GM13976 (cell line): ENCODE results near the gene BCL11B.

Experiments used
- DNase-seq: peaks from one replicate; pipeline ENCODE4 v3.0.0; 2012; ENCODE audit warnings: low spot score
- CTCF ChIP-seq: IDR thresholded peaks from 2 replicates; pipeline ENCODE4 v1.5.1; 2012; ENCODE audit warnings: borderline replicate concordance, mild to moderate bottlenecking; ENCODE audit not compliant: insufficient read depth; ENCODE audit errors: extremely low read depth, missing control alignments, control extremely low read depth
- in situ Hi-C: fragments of 300-500 bp; cut with MboI; formaldehyde crosslinking; loops from one replicate; pipeline ENCODE4 v1.12.0; 2022; ENCODE audit warnings: low sequenced_read_pairs, mixed read lengths, inconsistent platforms; ENCODE audit not compliant: unreplicated experiment

Gene BCL11B

GRCh38 chr14:99169776-99170356, 102.1 kb downstream of the BCL11B start:
- TF ChIP-seq CTCF = no peak
- in situ Hi-C loops = no loop called here
- DNase-seq = no peak

- DNase-seq = no peak
- in situ Hi-C loops = no loop called here
- TF ChIP-seq CTCF = no peak
These were observed 103.7 kb downstream of the BCL11B start for GRCh38 chr14:99168330-99168729.

GRCh38 chr14:99166506-99166905, 105.5 kb downstream of the BCL11B start:
- in situ Hi-C loops = no loop called here
- DNase-seq = no peak
- TF ChIP-seq CTCF = no peak

- in situ Hi-C loops = no loop called here
- no peak for TF ChIP-seq CTCF
- DNase-seq = no peak
These were observed 107.3 kb downstream of the BCL11B start for GRCh38 chr14:99164712-99165111.

- DNase-seq = no peak
- in situ Hi-C loops = no loop called here
- no peak for TF ChIP-seq CTCF
These were observed 108.6 kb downstream of the BCL11B start for GRCh38 chr14:99163446-99163845.

- no peak for DNase-seq
- TF ChIP-seq CTCF = no peak
- in situ Hi-C loops = no loop called here
These were observed 112.4 kb downstream of the BCL11B start for GRCh38 chr14:99159341-99160340.
